H1 (cell line): Measurements from ENCODE around the gene INHBA. TPM values are rescaled to one million over a fixed set of nuclear protein-coding genes. Genes with fewer than 3 reads are reported as not detected.

Source experiments
- CTCF ChIA-PET: fragments of 300-600 bp; sonication (Branson Sonifier 250); formaldehyde crosslinking; loops from one replicate; lab custom pipeline; 2021; ENCODE audit not compliant: partially characterized antibody; lab: Charles Lee
- POLR2A ChIA-PET: fragments of 300-600 bp; sonication (Branson Sonifier 250); formaldehyde crosslinking; loops from one replicate; lab custom pipeline; 2021; ENCODE audit warnings: inconsistent platforms; ENCODE audit not compliant: partially characterized antibody; lab: Charles Lee
- DNase-seq, 2 experiments: peaks; one replicate each; pipeline versions ENCODE4 v3.0.0 to v3.0.0-alpha.2; 2010 to 2022; ENCODE audit warnings: low spot score in 2 of 2, low read depth in 1 of 2, mixed read lengths in 1 of 2
- FAIRE-seq: peaks from 2 replicates; lab custom pipeline; 2011; peaks lifted over from hg19 to GRCh38; lab: Jason Lieb, UNC
- H2AFZ ChIP-seq: 2 replicates; pipeline ENCODE4 v1.8.1; 2012; ENCODE audit warnings: low read length, inconsistent platforms
- H2AK5ac ChIP-seq: 2 replicates; pipeline ENCODE4 v1.6.1; 2013; ENCODE audit warnings: low read depth, low read length
- H2BK120ac ChIP-seq: replicated peaks from 2 replicates; pipeline ENCODE3; 2013; ENCODE audit warnings: low read depth, low read length, inconsistent platforms
- H2BK12ac ChIP-seq: 2 replicates; pipeline ENCODE4 v1.6.1; 2013; ENCODE audit warnings: low read depth, low read length
- H2BK15ac ChIP-seq: 2 replicates; pipeline ENCODE4 v1.6.1; 2013; ENCODE audit warnings: low read length
- H2BK20ac ChIP-seq: 2 replicates; pipeline ENCODE4 v1.6.1; 2013; ENCODE audit warnings: low read length
- H2BK5ac ChIP-seq: 2 replicates; pipeline ENCODE4 v1.6.1; 2013; ENCODE audit warnings: low read depth, low read length
- H3K14ac ChIP-seq: 2 replicates; pipeline ENCODE4 v1.6.1; 2013; ENCODE audit warnings: inconsistent platforms; ENCODE audit not compliant: insufficient read length
- H3K18ac ChIP-seq: 2 replicates; pipeline ENCODE4 v1.6.1; 2013; ENCODE audit warnings: low read length; ENCODE audit errors: extremely low read depth
- H3K23ac ChIP-seq: 2 replicates; pipeline ENCODE4 v1.6.1; 2013; ENCODE audit warnings: inconsistent platforms; ENCODE audit not compliant: insufficient read length
- H3K23me2 ChIP-seq: 2 replicates; pipeline ENCODE4 v1.6.1; 2013; ENCODE audit warnings: low read depth, low read length
- H3K27ac ChIP-seq: 2 replicates; pipeline ENCODE4 v1.6.1; 2011; ENCODE audit warnings: low read depth, low read length, inconsistent platforms
- H3K27me3 ChIP-seq, 4 experiments: replicated peaks in 1 of 4; 1 replicate in 1 of 4; 2 replicates in 3 of 4; pipeline versions ENCODE4 v1.6.1 to v1.8.1; 2011 to 2013; ENCODE audit warnings: low read length in 3 of 4, mild to moderate bottlenecking in 3 of 4, inconsistent platforms in 2 of 4, mixed read lengths in 2 of 4, moderate library complexity in 1 of 4; ENCODE audit not compliant: control insufficient read depth in 3 of 4, insufficient read depth in 3 of 4; ENCODE audit errors: extremely low read depth in 1 of 4
- H3K36me3 ChIP-seq, 4 experiments: 2 replicates each; pipeline versions ENCODE4 v1.6.1 to v1.8.1; 2011 to 2013; ENCODE audit warnings: mild to moderate bottlenecking in 4 of 4, low read length in 3 of 4, moderate library complexity in 2 of 4, control low read depth in 1 of 4, inconsistent platforms in 1 of 4; ENCODE audit not compliant: insufficient read depth in 4 of 4, control insufficient read depth in 2 of 4
- H3K4ac ChIP-seq: replicated peaks from 2 replicates; pipeline ENCODE3; 2013; ENCODE audit warnings: low read length, low read depth, mixed read lengths, inconsistent platforms; ENCODE audit not compliant: insufficient read length
- H3K4me1 ChIP-seq, 4 experiments: replicated peaks in 1 of 4; 1 replicate in 1 of 4; 2 replicates in 3 of 4; pipeline versions ENCODE4 v1.6.1 to v1.8.1; 2011 to 2013; ENCODE audit warnings: low read length in 3 of 4, inconsistent platforms in 2 of 4, mixed read lengths in 1 of 4; ENCODE audit not compliant: insufficient read depth in 4 of 4, control insufficient read depth in 3 of 4
- H3K4me2 ChIP-seq, 2 experiments: 2 replicates each; pipeline versions ENCODE4 v1.6.1 to v1.8.1; 2011 to 2013; ENCODE audit warnings: low read depth in 2 of 2, low read length in 2 of 2, control low read depth in 1 of 2, inconsistent platforms in 1 of 2, mild to moderate bottlenecking in 1 of 2; ENCODE audit not compliant: insufficient read depth in 1 of 2
- H3K4me3 ChIP-seq, 4 experiments: fragments of 200-600, 300-600 bp in 1 of 4; sonication (generic), shearing (Covaris generic), sonication (Bioruptor Twin) in 1 of 4; 2 replicates each; pipeline versions ENCODE4 v1.5.1 to v1.8.1; 2011 to 2016; ENCODE audit warnings: low read length in 4 of 4, low read depth in 3 of 4, control low read depth in 2 of 4, inconsistent platforms in 2 of 4, mild to moderate bottlenecking in 2 of 4, mixed read lengths in 1 of 4, moderate library complexity in 1 of 4; ENCODE audit not compliant: insufficient read depth in 2 of 4; ENCODE audit errors: extremely low read depth in 1 of 4
- H3K56ac ChIP-seq: replicated peaks from 2 replicates; pipeline ENCODE3; 2013; ENCODE audit warnings: low read depth, mild to moderate bottlenecking, mixed read lengths, low read length, inconsistent platforms; ENCODE audit not compliant: insufficient read length
- H3K79me1 ChIP-seq: 2 replicates; pipeline ENCODE4 v1.6.1; 2013; ENCODE audit warnings: low read depth, low read length, control low read depth
- H3K79me2 ChIP-seq, 2 experiments: 2 replicates each; pipeline versions ENCODE4 v1.6.1 to v1.8.1; 2012 to 2013; ENCODE audit warnings: low read length in 2 of 2, mild to moderate bottlenecking in 2 of 2, inconsistent platforms in 1 of 2; ENCODE audit not compliant: insufficient read depth in 2 of 2, control insufficient read depth in 1 of 2
- H3K9ac ChIP-seq, 4 experiments: replicated peaks in 1 of 4; 1 replicate in 1 of 4; 2 replicates in 3 of 4; pipeline versions ENCODE4 v1.6.1 to v1.8.1; 2011 to 2013; ENCODE audit warnings: low read depth in 3 of 4, low read length in 3 of 4, control low read depth in 2 of 4, mild to moderate bottlenecking in 2 of 4, moderate library complexity in 2 of 4, inconsistent platforms in 1 of 4; ENCODE audit errors: extremely low read depth in 1 of 4
- H3K9me3 ChIP-seq, 2 experiments: 2 replicates each; pipeline versions ENCODE4 v1.6.1 to v1.8.1; 2012 to 2013; ENCODE audit warnings: mild to moderate bottlenecking in 2 of 2, moderate library complexity in 2 of 2, control low read depth in 1 of 2, inconsistent platforms in 1 of 2, low read depth in 1 of 2, low read length in 1 of 2, mixed read lengths in 1 of 2; ENCODE audit not compliant: insufficient read depth in 2 of 2
- H4K20me1 ChIP-seq, 2 experiments: replicated peaks in 1 of 2; 2 replicates each; pipeline versions ENCODE3 to v1.8.1; 2011 to 2013; ENCODE audit warnings: inconsistent platforms in 2 of 2, low read length in 2 of 2, mild to moderate bottlenecking in 1 of 2; ENCODE audit not compliant: insufficient read depth in 2 of 2, control insufficient read depth in 1 of 2
- H4K5ac ChIP-seq: 2 replicates; pipeline ENCODE4 v1.6.1; 2013; ENCODE audit warnings: low read length, low read depth, mixed read lengths, inconsistent platforms; ENCODE audit not compliant: insufficient read length
- H4K8ac ChIP-seq: 2 replicates; pipeline ENCODE4 v1.8.0; 2013; ENCODE audit warnings: mild to moderate bottlenecking, moderate library complexity, low read length, inconsistent platforms; ENCODE audit not compliant: insufficient read depth; ENCODE audit errors: extremely low read depth
- H4K91ac ChIP-seq: replicated peaks from 2 replicates; pipeline ENCODE3; 2013; ENCODE audit warnings: low read length, mixed read lengths, inconsistent platforms; ENCODE audit not compliant: insufficient read length
- ZNF274 ChIP-seq: IDR thresholded peaks from 2 replicates; pipeline ENCODE4 v1.7.0; 2012; ENCODE audit warnings: low read length, borderline replicate concordance; ENCODE audit errors: extremely low read depth
- WGBS, 2 experiments: shearing (Covaris generic) in 1 of 2; methylation state at CpG; one replicate each; pipeline versions ENCODE4 v1.1.6 to v1.1.7; 2013 to 2015; ENCODE audit warnings: low lambda C conversion rate in 2 of 2, mixed read lengths in 2 of 2, inconsistent platforms in 1 of 2, low coverage in 1 of 2, missing lambda C conversion rate in 1 of 2; ENCODE audit not compliant: insufficient replicate concordance in 2 of 2, insufficient coverage in 1 of 2, insufficient read length in 1 of 2; ENCODE audit errors: extremely low coverage in 1 of 2, missing lambda C conversion rate in 1 of 2; 5-methylcytosine and 5-hydroxymethylcytosine counted together
- polyA plus RNA-seq, 7 experiments: library from polyadenylated mRNA; depleted of rRNA in 3 of 7; stranded (reverse) in 5 of 7; unstranded in 2 of 7; fragments of >200 nt in 5 of 7; fragments of 200-250 nt in 2 of 7; gene quantifications; 1 replicate in 5 of 7; 2 replicates in 1 of 7; 4 replicates in 1 of 7; pipeline versions ENCODE4 v1.2.1 to v1.2.3, GENCODE V29; 2011 to 2013; ENCODE audit warnings: missing spikeins in 2 of 7, mixed read lengths in 2 of 7
- total RNA-seq: library from RNA; stranded (reverse); fragmentation: NEBNext Ultra II Directional; extraction: Animal tissue kit (Norgen Biotek cat#: 25700); gene quantifications from 2 replicates; pipeline ENCODE4 v1.2.1, GENCODE V29; 2021

The INHBA gene
- total and polyA plus RNA-seq, 2 of the 8 experiments (the other 6 are each of a cell fraction or from before 2014, with no cell fraction given), result 1.1 to 2.7 TPM

DNA sequence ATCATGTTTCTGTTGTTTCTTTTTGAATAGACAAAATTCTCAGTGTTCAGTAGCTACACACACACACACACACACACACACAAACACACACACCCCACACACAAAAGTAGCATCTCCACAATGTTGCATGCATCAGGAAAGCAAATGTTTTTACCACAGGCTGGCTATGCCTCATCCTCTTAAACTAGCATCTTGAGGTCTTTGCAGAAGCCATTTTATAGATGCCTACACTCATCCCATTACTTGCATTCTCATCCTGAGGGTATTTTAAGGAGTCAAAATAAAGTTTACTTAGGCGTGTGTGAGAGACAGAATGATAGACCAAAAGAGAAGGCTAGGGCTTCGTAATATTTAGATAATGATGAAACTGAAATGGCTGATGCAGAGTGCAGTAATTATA lies 7.9 kb upstream of the INHBA start:
- CTCF ChIA-PET, result interaction anchor here (0.5 to 4.3 kb wide), 64 partner anchors 9 to 1444 kb away, joined by 3 to 35 read pairs (median 4); partner anchors contain the start of gene INHBA
- no peaks in the 10 kb centered on the region for H3K79me1 ChIP-seq
- DNase-seq, result no peak

More for the DNA sequence above, 7.9 kb upstream of the INHBA start:
- no peak overlapping the region for H3K56ac ChIP-seq
- no peaks in the 10 kb centered on the region for H4K20me1 ChIP-seq
- peaks cover 2 to 9% (median 6%) of the 10 kb centered on the region in 4 experiments; a peak in 6 of 7 replicates for H3K4me1 ChIP-seq
- no peaks in the 10 kb centered on the region; the same call in 1 of the 2 replicates for H3K23me2 ChIP-seq
- no peak overlapping the region for H2BK5ac ChIP-seq
- peaks cover 4 to 14% (median 11%) of the 10 kb centered on the region in 4 experiments; a peak in 6 of 7 replicates for H3K27me3 ChIP-seq
- H3K36me3 ChIP-seq, result no peaks in the 10 kb centered on the region
- H3K18ac ChIP-seq, result no peak overlapping the region
- no peak overlapping the region for H2AK5ac ChIP-seq
- H2AFZ ChIP-seq, result no peak overlapping the region
- POLR2A ChIA-PET, result no interaction called here
- no peak overlapping the region for H2BK15ac ChIP-seq
- no peak overlapping the region for H3K23ac ChIP-seq
- H3K4me2 ChIP-seq, result no peak overlapping the region
- WGBS, 2 experiments, result 76% methylated on average over 2 of the region's 2 CpGs; no CpG with 5 or more reads in 1 of the 2 experiments
- H4K91ac ChIP-seq, result no peak overlapping the region
- H3K14ac ChIP-seq, result no peak overlapping the region
- H4K8ac ChIP-seq, result no peak overlapping the region
- no peak overlapping the region for H2BK12ac ChIP-seq
- H3K4ac ChIP-seq, result no peak overlapping the region
- H3K9ac ChIP-seq, result no peak overlapping the region
- no peaks in the 10 kb centered on the region for H3K9me3 ChIP-seq
- H4K5ac ChIP-seq, result no peak overlapping the region
- H3K27ac ChIP-seq, result no peak overlapping the region
- FAIRE-seq, result no peak
- no peak overlapping the region for H3K4me3 ChIP-seq
- no peak for TF ChIP-seq ZNF274
- H2BK20ac ChIP-seq, result no peak overlapping the region
- H3K79me2 ChIP-seq, result no peaks in the 10 kb centered on the region
- no peak overlapping the region for H2BK120ac ChIP-seq
